Osteoblast (primary cell): Measurements from ENCODE around the gene CEP170B. TPM values are rescaled to one million over a fixed set of nuclear protein-coding genes. Genes with fewer than 3 reads are reported as not detected.
A peak's percentile ranks its signal among the peaks of the same experiment; 100 is the strongest.
"Not testable (repeated sequence)": the region's sequence is repeated elsewhere in the genome, so short reads cannot be mapped to it uniquely, and the experiment has no call there.

ENCODE experiments used
- DNase-seq: peaks from one replicate; pipeline ENCODE4 v3.0.0; 2011; ENCODE audit warnings: low spot score, mixed read lengths; ENCODE audit not compliant: insufficient read length; ENCODE audit errors: missing footprints
- H2AFZ ChIP-seq: 2 replicates; pipeline ENCODE4 v1.6.0; 2011; ENCODE audit warnings: mild to moderate bottlenecking, low read length
- H3K27ac ChIP-seq: 2 replicates; pipeline ENCODE4 v1.5.1; 2011; ENCODE audit warnings: mild to moderate bottlenecking, low read depth, low read length, moderate library complexity
- H3K27me3 ChIP-seq: 2 replicates; pipeline ENCODE4 v1.6.0; 2012; ENCODE audit warnings: mild to moderate bottlenecking, control low read depth, inconsistent platforms, low read length, moderate library complexity; ENCODE audit not compliant: insufficient read depth
- H3K36me3 ChIP-seq: 2 replicates; pipeline ENCODE4 v1.5.1; 2011; ENCODE audit warnings: mild to moderate bottlenecking, low read length, control low read depth, moderate library complexity; ENCODE audit not compliant: insufficient read depth
- H3K4me1 ChIP-seq: 2 replicates; pipeline ENCODE4 v1.5.1; 2011; ENCODE audit warnings: mild to moderate bottlenecking, low read length, control low read depth, moderate library complexity; ENCODE audit not compliant: insufficient read depth
- H3K4me2 ChIP-seq: 2 replicates; pipeline ENCODE4 v1.6.0; 2011; ENCODE audit warnings: mild to moderate bottlenecking, low read length; ENCODE audit not compliant: insufficient read depth
- H3K4me3 ChIP-seq: fragments of 200-600 bp; sonication (generic); 3 replicates; pipeline ENCODE4 v1.5.1; 2012; ENCODE audit warnings: mild to moderate bottlenecking, low read length, inconsistent platforms; ENCODE audit not compliant: insufficient read depth
- H3K79me2 ChIP-seq: 2 replicates; pipeline ENCODE4 v1.6.0; 2012; ENCODE audit warnings: mild to moderate bottlenecking, low read length, control low read depth, inconsistent platforms; ENCODE audit not compliant: insufficient read depth
- H3K9me3 ChIP-seq: 2 replicates; pipeline ENCODE4 v1.5.1; 2011; ENCODE audit warnings: low read depth, low read length, control low read depth
- H4K20me1 ChIP-seq: 2 replicates; pipeline ENCODE4 v1.6.0; 2012; ENCODE audit warnings: mild to moderate bottlenecking, low read length, control low read depth; ENCODE audit not compliant: insufficient read depth
- CTCF ChIP-seq: IDR thresholded peaks from 2 replicates; pipeline ENCODE4 v1.5.1; 2011; ENCODE audit warnings: mild to moderate bottlenecking, low read depth, low read length, moderate library complexity; ENCODE audit errors: extremely low read depth
- total RNA-seq: library from RNA; depleted of rRNA; stranded (reverse); fragments of >200 nt; gene quantifications from 2 replicates; pipeline ENCODE4 v1.2.3, GENCODE V29; 2012

The CEP170B gene
- total RNA-seq, 1 donor: 21.0 TPM

GRCh38 chr14:104887623-104888488 is 22.8 kb downstream of the CEP170B start:
- no peak for TF ChIP-seq CTCF
- H3K27ac ChIP-seq: no peak overlapping the region
- H3K4me1 ChIP-seq: no peaks in the 10 kb centered on the region
- H3K9me3 ChIP-seq: no peaks in the 10 kb centered on the region
- H3K36me3 ChIP-seq: peaks cover 11% of the 10 kb centered on the region
- H2AFZ ChIP-seq: no peak overlapping the region
- peaks cover 3% of the 10 kb centered on the region for H4K20me1 ChIP-seq
- H3K4me3 ChIP-seq: no peak overlapping the region
- H3K79me2 ChIP-seq: no peaks in the 10 kb centered on the region
- peak; percentile 79 for DNase-seq
- H3K27me3 ChIP-seq: no peaks in the 10 kb centered on the region
- no peak overlapping the region for H3K4me2 ChIP-seq

- H2AFZ ChIP-seq: no peak overlapping the region
- DNase-seq: peak; percentile 83
- no peaks in the 10 kb centered on the region for H3K79me2 ChIP-seq
- H3K4me1 ChIP-seq: no peaks in the 10 kb centered on the region
- H3K36me3 ChIP-seq: peaks cover 6% of the 10 kb centered on the region
- no peaks in the 10 kb centered on the region for H3K9me3 ChIP-seq
- no peak overlapping the region for H3K4me3 ChIP-seq
- no peak overlapping the region for H3K4me2 ChIP-seq
- no peak for TF ChIP-seq CTCF
- no peaks in the 10 kb centered on the region for H3K27me3 ChIP-seq
- H4K20me1 ChIP-seq: peaks cover 3% of the 10 kb centered on the region
- H3K27ac ChIP-seq: no peak overlapping the region
These were observed 23.7 kb downstream of the CEP170B start for GRCh38 chr14:104888489-104889374.

GRCh38 chr14:104889375-104889757 is 24.3 kb downstream of the CEP170B start:
- H3K27me3 ChIP-seq: no peaks in the 10 kb centered on the region
- H2AFZ ChIP-seq: no peak overlapping the region
- no peaks in the 10 kb centered on the region for H3K9me3 ChIP-seq
- DNase-seq: no peak
- H3K27ac ChIP-seq: no peak overlapping the region
- H3K4me2 ChIP-seq: no peak overlapping the region
- no peak overlapping the region for H3K4me3 ChIP-seq
- peaks cover 5% of the 10 kb centered on the region for H3K36me3 ChIP-seq
- H4K20me1 ChIP-seq: peaks cover 3% of the 10 kb centered on the region
- H3K4me1 ChIP-seq: no peaks in the 10 kb centered on the region
- no peak for TF ChIP-seq CTCF
- no peaks in the 10 kb centered on the region for H3K79me2 ChIP-seq

- not testable (repeated sequence) for H4K20me1 ChIP-seq, H3K79me2 ChIP-seq, H3K36me3 ChIP-seq, H3K4me3 ChIP-seq, H3K27me3 ChIP-seq, H3K4me1 ChIP-seq, H2AFZ ChIP-seq, H3K27ac ChIP-seq, H3K4me2 ChIP-seq, DNase-seq, H3K9me3 ChIP-seq
These were observed 25.2 kb downstream of the CEP170B start for GRCh38 chr14:104890292-104890691.
